H1 (cell line): ENCODE results near the gene TSPAN32.
"Not testable (repeated sequence)": the region's sequence is repeated elsewhere in the genome, so short reads cannot be mapped to it uniquely, and the experiment has no call there.

ENCODE experiments used
- CHD1 ChIP-seq: IDR thresholded peaks from 2 replicates; pipeline ENCODE4 v1.6.1; 2012; ENCODE audit warnings: low read depth, low read length, improper control_type of control experiment
- CHD2 ChIP-seq: IDR thresholded peaks from 2 replicates; pipeline ENCODE4 v1.6.1; 2012; ENCODE audit warnings: low read length, improper control_type of control experiment
- CTBP2 ChIP-seq: IDR thresholded peaks from 2 replicates; pipeline ENCODE4 v1.7.0; 2011; ENCODE audit warnings: borderline replicate concordance, mild to moderate bottlenecking, moderate library complexity, mixed read lengths, low read length; ENCODE audit not compliant: insufficient read depth, insufficient read length
- EZH2 ChIP-seq: fragments of 200-600 bp; sonication (generic); IDR thresholded peaks from 2 replicates; pipeline ENCODE4 v1.7.1; 2012; ENCODE audit warnings: low read depth, mild to moderate bottlenecking, moderate library complexity, low read length, inconsistent platforms; ENCODE audit not compliant: severe bottlenecking
- HDAC2 ChIP-seq, 2 experiments: fragments of 300-600 bp in 1 of 2; sonication (generic) in 1 of 2; IDR thresholded peaks; 2 replicates each; pipeline ENCODE4 v1.6.1; 2011 to 2012; ENCODE audit warnings: low read depth in 2 of 2, low read length in 2 of 2, mild to moderate bottlenecking in 2 of 2, moderate library complexity in 2 of 2, borderline replicate concordance in 1 of 2, inconsistent platforms in 1 of 2
- MAX ChIP-seq: IDR thresholded peaks from 2 replicates; pipeline ENCODE4 v1.6.1; 2012; ENCODE audit warnings: inconsistent platforms
- POLR2A ChIP-seq, 2 experiments: IDR thresholded peaks; 1 replicate in 1 of 2; 2 replicates in 1 of 2; pipeline ENCODE4 v1.6.1; 2011; ENCODE audit warnings: low read depth in 2 of 2, low read length in 2 of 2, mild to moderate bottlenecking in 2 of 2; ENCODE audit errors: control extremely low read depth in 1 of 2
- POLR2AphosphoS5 ChIP-seq: IDR thresholded peaks from 2 replicates; pipeline ENCODE4 v1.6.1; 2011; ENCODE audit warnings: low read depth, low read length
- SIN3A ChIP-seq, 2 experiments: IDR thresholded peaks in 1 of 2; conservative IDR thresholded peaks in 1 of 2; 2 replicates each; pipeline ENCODE4 v1.6.1; 2011 to 2012; ENCODE audit warnings: low read length in 2 of 2, improper control_type of control experiment in 1 of 2, low read depth in 1 of 2, mild to moderate bottlenecking in 1 of 2
- YY1 ChIP-seq: IDR thresholded peaks from 2 replicates; pipeline ENCODE4 v1.6.1; 2011; ENCODE audit warnings: low read depth, mild to moderate bottlenecking, low read length
- TF ChIP-seq, protein P1 (sequence below), 3 experiments: IDR thresholded peaks; 1 replicate in 2 of 3; 2 replicates in 1 of 3; pipeline versions ENCODE4 v1.5.1 to v1.6.1; 2011; ENCODE audit warnings: low read length in 3 of 3, mild to moderate bottlenecking in 3 of 3, inconsistent platforms in 2 of 3, low read depth in 1 of 3, moderate library complexity in 1 of 3; ENCODE audit not compliant: insufficient read depth in 1 of 3; ENCODE audit errors: control extremely low read depth in 1 of 3

GRCh38 chr11:2357651-2358050, 55.8 kb downstream of the TSPAN32 start:
- not testable (repeated sequence) for TF ChIP-seq CTBP2; YY1; POLR2A (IDR thresholded peaks at IDR 0.05; ENCODE audit: control extremely low read depth in 1 of 2, low read depth in 2 of 2, low read length in 2 of 2); MAX; HDAC2 (IDR thresholded peaks at IDR 0.05; ENCODE audit: borderline replicate concordance in 1 of 2, low read depth in 2 of 2, low read length in 2 of 2); EZH2; POLR2AphosphoS5; CHD2; CHD1; SIN3A (conservative IDR thresholded peaks at IDR 0.05 in 1 of 2, IDR thresholded peaks at IDR 0.05 in 1 of 2; ENCODE audit: low read depth in 1 of 2, low read length in 2 of 2)
- TF ChIP-seq, protein P1, sequence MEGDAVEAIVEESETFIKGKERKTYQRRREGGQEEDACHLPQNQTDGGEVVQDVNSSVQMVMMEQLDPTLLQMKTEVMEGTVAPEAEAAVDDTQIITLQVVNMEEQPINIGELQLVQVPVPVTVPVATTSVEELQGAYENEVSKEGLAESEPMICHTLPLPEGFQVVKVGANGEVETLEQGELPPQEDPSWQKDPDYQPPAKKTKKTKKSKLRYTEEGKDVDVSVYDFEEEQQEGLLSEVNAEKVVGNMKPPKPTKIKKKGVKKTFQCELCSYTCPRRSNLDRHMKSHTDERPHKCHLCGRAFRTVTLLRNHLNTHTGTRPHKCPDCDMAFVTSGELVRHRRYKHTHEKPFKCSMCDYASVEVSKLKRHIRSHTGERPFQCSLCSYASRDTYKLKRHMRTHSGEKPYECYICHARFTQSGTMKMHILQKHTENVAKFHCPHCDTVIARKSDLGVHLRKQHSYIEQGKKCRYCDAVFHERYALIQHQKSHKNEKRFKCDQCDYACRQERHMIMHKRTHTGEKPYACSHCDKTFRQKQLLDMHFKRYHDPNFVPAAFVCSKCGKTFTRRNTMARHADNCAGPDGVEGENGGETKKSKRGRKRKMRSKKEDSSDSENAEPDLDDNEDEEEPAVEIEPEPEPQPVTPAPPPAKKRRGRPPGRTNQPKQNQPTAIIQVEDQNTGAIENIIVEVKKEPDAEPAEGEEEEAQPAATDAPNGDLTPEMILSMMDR (IDR thresholded peaks at IDR 0.05; ENCODE audit: control extremely low read depth in 1 of 3, insufficient read depth in 1 of 3, low read depth in 1 of 3, low read length in 3 of 3), result not testable (repeated sequence)
